Ishikawa (cell line): ENCODE data around the gene PDE1A.

ENCODE experiments used
- CEBPB ChIP-seq: IDR thresholded peaks from 2 replicates; pipeline ENCODE4 v1.6.1; 2012
- EP300 ChIP-seq: IDR thresholded peaks from 2 replicates; pipeline ENCODE4 v1.6.1; 2012; ENCODE audit warnings: borderline replicate concordance
- FOXM1 ChIP-seq: IDR thresholded peaks from 2 replicates; pipeline ENCODE4 v1.6.1; 2012; ENCODE audit warnings: low read depth, borderline replicate concordance
- NFIC ChIP-seq: IDR thresholded peaks from 2 replicates; pipeline ENCODE4 v1.6.1; 2012
- RAD21 ChIP-seq: IDR thresholded peaks from 2 replicates; pipeline ENCODE4 v1.6.1; 2012; ENCODE audit warnings: low read depth
- TAF1 ChIP-seq: IDR thresholded peaks from 2 replicates; pipeline ENCODE4 v1.6.1; 2012; ENCODE audit warnings: low read depth, mild to moderate bottlenecking
- YY1 ChIP-seq: IDR thresholded peaks from 2 replicates; pipeline ENCODE4 v1.6.1; 2012; ENCODE audit warnings: low read depth
- TF ChIP-seq, protein P1 (sequence below): IDR thresholded peaks from 2 replicates; pipeline ENCODE4 v1.6.1; 2012
- TF ChIP-seq, protein P2 (sequence below): IDR thresholded peaks from 2 replicates; pipeline ENCODE4 v1.6.1; 2012; ENCODE audit warnings: low read depth, mild to moderate bottlenecking
- TF ChIP-seq, protein P3 (sequence below): IDR thresholded peaks from 2 replicates; pipeline ENCODE4 v1.6.1; 2012

GRCh38 chr2:182133195-182133891 lies 293.5 kb downstream of the PDE1A start:
- TF ChIP-seq CEBPB: no peak
- no peak for TF ChIP-seq YY1
- TF ChIP-seq FOXM1: no peak
- TF ChIP-seq, protein P1, sequence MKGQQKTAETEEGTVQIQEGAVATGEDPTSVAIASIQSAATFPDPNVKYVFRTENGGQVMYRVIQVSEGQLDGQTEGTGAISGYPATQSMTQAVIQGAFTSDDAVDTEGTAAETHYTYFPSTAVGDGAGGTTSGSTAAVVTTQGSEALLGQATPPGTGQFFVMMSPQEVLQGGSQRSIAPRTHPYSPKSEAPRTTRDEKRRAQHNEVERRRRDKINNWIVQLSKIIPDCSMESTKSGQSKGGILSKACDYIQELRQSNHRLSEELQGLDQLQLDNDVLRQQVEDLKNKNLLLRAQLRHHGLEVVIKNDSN: no peak
- TF ChIP-seq, protein P2, sequence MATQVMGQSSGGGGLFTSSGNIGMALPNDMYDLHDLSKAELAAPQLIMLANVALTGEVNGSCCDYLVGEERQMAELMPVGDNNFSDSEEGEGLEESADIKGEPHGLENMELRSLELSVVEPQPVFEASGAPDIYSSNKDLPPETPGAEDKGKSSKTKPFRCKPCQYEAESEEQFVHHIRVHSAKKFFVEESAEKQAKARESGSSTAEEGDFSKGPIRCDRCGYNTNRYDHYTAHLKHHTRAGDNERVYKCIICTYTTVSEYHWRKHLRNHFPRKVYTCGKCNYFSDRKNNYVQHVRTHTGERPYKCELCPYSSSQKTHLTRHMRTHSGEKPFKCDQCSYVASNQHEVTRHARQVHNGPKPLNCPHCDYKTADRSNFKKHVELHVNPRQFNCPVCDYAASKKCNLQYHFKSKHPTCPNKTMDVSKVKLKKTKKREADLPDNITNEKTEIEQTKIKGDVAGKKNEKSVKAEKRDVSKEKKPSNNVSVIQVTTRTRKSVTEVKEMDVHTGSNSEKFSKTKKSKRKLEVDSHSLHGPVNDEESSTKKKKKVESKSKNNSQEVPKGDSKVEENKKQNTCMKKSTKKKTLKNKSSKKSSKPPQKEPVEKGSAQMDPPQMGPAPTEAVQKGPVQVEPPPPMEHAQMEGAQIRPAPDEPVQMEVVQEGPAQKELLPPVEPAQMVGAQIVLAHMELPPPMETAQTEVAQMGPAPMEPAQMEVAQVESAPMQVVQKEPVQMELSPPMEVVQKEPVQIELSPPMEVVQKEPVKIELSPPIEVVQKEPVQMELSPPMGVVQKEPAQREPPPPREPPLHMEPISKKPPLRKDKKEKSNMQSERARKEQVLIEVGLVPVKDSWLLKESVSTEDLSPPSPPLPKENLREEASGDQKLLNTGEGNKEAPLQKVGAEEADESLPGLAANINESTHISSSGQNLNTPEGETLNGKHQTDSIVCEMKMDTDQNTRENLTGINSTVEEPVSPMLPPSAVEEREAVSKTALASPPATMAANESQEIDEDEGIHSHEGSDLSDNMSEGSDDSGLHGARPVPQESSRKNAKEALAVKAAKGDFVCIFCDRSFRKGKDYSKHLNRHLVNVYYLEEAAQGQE: no peak
- TF ChIP-seq RAD21: no peak
- no peak for TF ChIP-seq EP300
- TF ChIP-seq NFIC: no peak
- TF ChIP-seq TAF1: no peak
- TF ChIP-seq, protein P3, sequence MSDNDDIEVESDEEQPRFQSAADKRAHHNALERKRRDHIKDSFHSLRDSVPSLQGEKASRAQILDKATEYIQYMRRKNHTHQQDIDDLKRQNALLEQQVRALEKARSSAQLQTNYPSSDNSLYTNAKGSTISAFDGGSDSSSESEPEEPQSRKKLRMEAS: no peak
